K562 (cell line): ENCODE results near the gene C6orf141. TPM values are rescaled to one million over a fixed set of nuclear protein-coding genes. Genes with fewer than 3 reads are reported as not detected.

Experiments
- ATAC-seq: fragments of 200-7000 bp; cut with Tn5 transposase; 3 replicates; pipeline ENCODE4 v1.9.1; 2020; ENCODE audit warnings: moderate library complexity
- BruUV-seq: library from RNA; stranded (reverse); fragments of 400-500 nt; replicated peaks from 2 replicates; lab custom pipeline; 2021; lab: Mats Ljungman, UMichigan
- CTCF ChIA-PET: fragments of 300-600 bp; formaldehyde crosslinking; extraction: SDS; loops from one replicate; lab custom pipeline; 2021; ENCODE audit warnings: low intra/inter-chr PET ratio; lab: Yijun Ruan, JAX
- POLR2A ChIA-PET: fragments of 300-600, 350-650 bp; sonication (Branson Sonifier 250); formaldehyde crosslinking; extraction: SDS; loops from one replicate; lab custom pipeline; 2021; ENCODE audit warnings: antibody characterized with exemption, inconsistent platforms; lab: Yijun Ruan, JAX
- DNase-seq, 4 experiments: peaks; one replicate each; pipeline versions ENCODE4 v3.0.0 to v3.0.0-alpha.2; 2011 to 2018; ENCODE audit warnings: low spot score in 3 of 4, mixed read lengths in 3 of 4; ENCODE audit errors: extremely low read depth in 1 of 4
- FAIRE-seq: peaks from 2 replicates; lab custom pipeline; 2011; peaks lifted over from hg19 to GRCh38; lab: Jason Lieb, UNC
- H2AFZ ChIP-seq: 2 replicates; pipeline ENCODE4 v1.6.0; 2011; ENCODE audit warnings: low read depth, low read length, control low read depth, inconsistent platforms
- H3K27ac ChIP-seq: fragments of 200-600 bp; 3 replicates; pipeline ENCODE4 v1.8.0; 2011; ENCODE audit warnings: low read depth, mild to moderate bottlenecking, control low read depth, inconsistent platforms, low read length, moderate library complexity, mixed read lengths; ENCODE audit errors: extremely low read depth
- H3K27me3 ChIP-seq, 2 experiments: fragments of 300-600 bp in 1 of 2; 2 replicates in 1 of 2; 3 replicates in 1 of 2; pipeline versions ENCODE4 v1.6.0 to v1.8.0; 2011; ENCODE audit warnings: inconsistent platforms in 2 of 2, low read length in 2 of 2, mild to moderate bottlenecking in 1 of 2, mixed read lengths in 1 of 2, moderate library complexity in 1 of 2; ENCODE audit not compliant: control insufficient read depth in 2 of 2, insufficient read depth in 2 of 2
- H3K36me3 ChIP-seq: fragments of 300-600 bp; 3 replicates; pipeline ENCODE4 v1.8.0; 2011; ENCODE audit warnings: mild to moderate bottlenecking, low read length, inconsistent platforms; ENCODE audit not compliant: control insufficient read depth, insufficient read depth
- H3K4me1 ChIP-seq, 2 experiments: fragments of 200-600 bp in 1 of 2; replicated peaks in 1 of 2; 2 replicates in 1 of 2; 3 replicates in 1 of 2; pipeline versions ENCODE4 v1.5.1 to v1.8.0; 2011; ENCODE audit warnings: inconsistent platforms in 2 of 2, low read length in 2 of 2, mild to moderate bottlenecking in 1 of 2, mixed read lengths in 1 of 2, moderate library complexity in 1 of 2; ENCODE audit not compliant: control insufficient read depth in 2 of 2, insufficient read depth in 2 of 2
- H3K4me2 ChIP-seq: 2 replicates; pipeline ENCODE4 v1.6.1; 2011; ENCODE audit warnings: low read length, control low read depth, inconsistent platforms, mixed read lengths; ENCODE audit not compliant: insufficient read depth
- H3K4me3 ChIP-seq: fragments of 200-600 bp; sonication (generic), shearing (Covaris generic); 2 replicates; pipeline ENCODE4 v1.5.1; 2016; ENCODE audit warnings: control low read depth, inconsistent platforms
- H3K79me2 ChIP-seq: fragments of 200-600 bp; 3 replicates; pipeline ENCODE4 v1.8.0; 2011; ENCODE audit warnings: low read length, inconsistent platforms; ENCODE audit not compliant: control insufficient read depth, insufficient read depth
- H3K9ac ChIP-seq, 2 experiments: 2 replicates each; pipeline versions ENCODE4 v1.6.0 to v1.6.1; 2011; ENCODE audit warnings: low read depth in 2 of 2, low read length in 2 of 2, control low read depth in 1 of 2, inconsistent platforms in 1 of 2, mild to moderate bottlenecking in 1 of 2, mixed read lengths in 1 of 2; ENCODE audit not compliant: insufficient read depth in 1 of 2
- H3K9me1 ChIP-seq: one replicate; pipeline ENCODE4 v1.6.0; 2011; ENCODE audit warnings: inconsistent platforms, mild to moderate bottlenecking, low read length, moderate library complexity; ENCODE audit not compliant: control insufficient read depth, insufficient read depth
- H3K9me3 ChIP-seq: replicated peaks from 2 replicates; pipeline ENCODE4 v1.5.1; 2011; ENCODE audit warnings: low read depth, low read length, inconsistent platforms; ENCODE audit not compliant: control insufficient read depth, insufficient read depth
- H4K20me1 ChIP-seq: replicated peaks from 2 replicates; pipeline ENCODE4 v1.6.1; 2011; ENCODE audit warnings: low read length, inconsistent platforms, mixed read lengths; ENCODE audit not compliant: control insufficient read depth, insufficient read depth
- CEBPB ChIP-seq: fragments of 450-650 bp; IDR thresholded peaks from 2 replicates; pipeline ENCODE4 v1.6.1; 2016; ENCODE audit warnings: missing genetic modification characterization, missing compliant biosample characterization
- CEBPG ChIP-seq, 3 experiments: fragments of 200-800 bp in 1 of 3; sonication (Bioruptor generic) in 1 of 3; sonication (generic) in 1 of 3; formaldehyde crosslinking in 1 of 3; IDR thresholded peaks in 2 of 3; conservative IDR thresholded peaks in 1 of 3; 2 replicates each; pipeline versions ENCODE4 v1.6.1 to v1.8.0; 2016 to 2022; ENCODE audit warnings: missing compliant biosample characterization in 2 of 3, missing genetic modification characterization in 2 of 3, mild to moderate bottlenecking in 1 of 3, missing genetic modification reagents in 1 of 3
- FOSL1 ChIP-seq: fragments of 200-800 bp; sonication (Bioruptor generic); conservative IDR thresholded peaks from 2 replicates; pipeline ENCODE4 v1.6.1; 2016; ENCODE audit warnings: missing genetic modification characterization, missing compliant biosample characterization
- L3MBTL2 ChIP-seq: fragments of 450-650 bp; IDR thresholded peaks from 2 replicates; pipeline ENCODE4 v1.6.1; 2016; ENCODE audit warnings: mild to moderate bottlenecking, moderate library complexity
- MAFF ChIP-seq: IDR thresholded peaks from 2 replicates; pipeline ENCODE4 v1.6.1; 2012; ENCODE audit warnings: low read length, improper control_type of control experiment
- MYBL2 ChIP-seq, 2 experiments: fragments of 450-650 bp in 1 of 2; sonication (generic) in 1 of 2; formaldehyde crosslinking in 1 of 2; IDR thresholded peaks; 2 replicates each; pipeline versions ENCODE4 v1.6.1 to v1.8.1; 2017 to 2022; ENCODE audit warnings: borderline replicate concordance in 1 of 2, inconsistent platforms in 1 of 2, low read depth in 1 of 2, mild to moderate bottlenecking in 1 of 2, missing genetic modification reagents in 1 of 2, moderate library complexity in 1 of 2
- SAP30 ChIP-seq: fragments of 200-600 bp; sonication (generic); IDR thresholded peaks from 2 replicates; pipeline ENCODE4 v1.6.1; 2012; ENCODE audit warnings: borderline replicate concordance, low read depth, mild to moderate bottlenecking, moderate library complexity, low read length, control low read depth, inconsistent platforms; ENCODE audit not compliant: insufficient read depth, poor library complexity, severe bottlenecking
- SRSF3 ChIP-seq: fragments of 200-400 bp; formaldehyde crosslinking; IDR thresholded peaks from 2 replicates; pipeline ENCODE4 v1.6.1; 2016; ENCODE audit warnings: mild to moderate bottlenecking, low read length, moderate library complexity; ENCODE audit not compliant: insufficient read depth
- TRIM28 ChIP-seq: fragments of 450-650 bp; IDR thresholded peaks from 2 replicates; pipeline ENCODE4 v1.6.1; 2017
- U2AF2 ChIP-seq: fragments of 200-400 bp; formaldehyde crosslinking; optimal IDR thresholded peaks from 2 replicates; pipeline ENCODE3; 2017; ENCODE audit warnings: low read depth, mild to moderate bottlenecking, low read length
- ZNF316 ChIP-seq: fragments of 450-650 bp; IDR thresholded peaks from 2 replicates; pipeline ENCODE4 v1.6.1; 2016
- ZNF408 ChIP-seq: fragments of 250-450 bp; sonication (Bioruptor Pico); IDR thresholded peaks from 2 replicates; pipeline ENCODE4 v1.4.0; 2020; ENCODE audit warnings: low read depth, mild to moderate bottlenecking, moderate library complexity
- ZSCAN32 ChIP-seq: fragments of 450-650 bp; formaldehyde crosslinking; IDR thresholded peaks from 2 replicates; pipeline ENCODE4 v1.4.0; 2020; ENCODE audit warnings: mild to moderate bottlenecking, moderate library complexity
- WGBS: fragments of 100-300 bp; shearing (Covaris generic); methylation state at CpG from one replicate; pipeline ENCODE4 v1.1.6; 2016; ENCODE audit warnings: low coverage, mixed read lengths; ENCODE audit not compliant: insufficient coverage; ENCODE audit errors: missing lambda C conversion rate; 5-methylcytosine and 5-hydroxymethylcytosine counted together
- in situ Hi-C: fragments of 300-500 bp; cut with MboI; formaldehyde crosslinking; loops from 4 replicates; pipeline ENCODE4 v1.15.0; 2018; ENCODE audit warnings: inconsistent platforms, mixed read lengths
- intact Hi-C: fragments of 100-400 bp; cut with micrococcal nuclease; formaldehyde crosslinking; loops from 2 replicates; pipeline ENCODE4 v1.14.2; 2022
- polyA plus RNA-seq, 8 experiments: library from polyadenylated mRNA; depleted of rRNA in 4 of 8; stranded (reverse) in 5 of 8; unstranded in 3 of 8; fragments of >200 nt; fragmentation: Nextera tagmentation in 2 of 8; fragmentation: Illumina TruSeq in 1 of 8; extraction: Ambion mirVana in 2 of 8; extraction: Trizol in 1 of 8; gene quantifications; 2 replicates each; pipeline versions ENCODE4 v1.2.1 to v1.2.3, GENCODE V29; 2011 to 2014; ENCODE audit warnings: inconsistent platforms in 1 of 8, missing spikeins in 1 of 8
- total RNA-seq, 7 experiments: library from RNA; depleted of rRNA in 6 of 7; stranded (reverse); fragments of >200 nt in 6 of 7; fragmentation: Illumina TruSeq in 2 of 7; extraction: Trizol in 2 of 7; gene quantifications; 2 replicates each; pipeline versions ENCODE4 v1.2.1 to v1.2.3, GENCODE V29; 2011 to 2021; ENCODE audit warnings: low replicate concordance in 1 of 7
- TF ChIP-seq, protein P1 (sequence below): fragments of 450-650 bp; IDR thresholded peaks from 2 replicates; pipeline ENCODE4 v1.6.1; 2018; ENCODE audit warnings: mild to moderate bottlenecking, low read depth; ENCODE audit not compliant: partially characterized antibody
- TF ChIP-seq, protein P2 (sequence below): IDR thresholded peaks from 2 replicates; pipeline ENCODE4 v1.6.1; 2016; ENCODE audit warnings: missing genetic modification characterization, missing compliant biosample characterization
- TF ChIP-seq, protein P3 (sequence below): sonication (generic); formaldehyde crosslinking; IDR thresholded peaks from 2 replicates; pipeline ENCODE4 v1.8.0; 2022; ENCODE audit warnings: missing genetic modification reagents, mild to moderate bottlenecking, moderate library complexity, borderline replicate concordance

C6orf141 gene
- total and polyA plus RNA-seq, 9 of the 15 experiments (the other 6 are each of a cell fraction or from before 2014, with no cell fraction given) = not detected

DNA sequence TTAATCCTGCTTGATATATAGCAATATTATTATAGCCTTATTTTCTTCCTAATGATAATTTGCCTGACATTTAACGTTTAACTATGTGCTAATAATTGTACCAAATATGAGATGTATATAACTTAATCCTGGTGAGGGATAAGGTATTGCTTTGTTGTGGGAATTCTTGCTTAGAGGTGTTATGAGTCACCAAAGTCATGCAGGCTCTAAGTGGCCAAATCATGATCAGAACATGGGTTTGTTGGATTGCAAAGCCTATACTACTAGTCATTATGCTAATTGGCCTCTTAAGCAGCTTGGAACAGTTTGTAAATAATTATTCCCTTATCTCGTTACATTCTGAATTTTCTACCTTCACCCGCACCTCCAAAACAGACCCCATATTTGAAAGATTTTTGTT, 21.9 kb upstream of the C6orf141 start (continued):
- TF ChIP-seq SAP30 (no peak), FOSL1 (tag) (peak; percentile 68), SRSF3 (no peak), ZSCAN32 (CRISPR knock-in tag) (no peak)

DNA sequence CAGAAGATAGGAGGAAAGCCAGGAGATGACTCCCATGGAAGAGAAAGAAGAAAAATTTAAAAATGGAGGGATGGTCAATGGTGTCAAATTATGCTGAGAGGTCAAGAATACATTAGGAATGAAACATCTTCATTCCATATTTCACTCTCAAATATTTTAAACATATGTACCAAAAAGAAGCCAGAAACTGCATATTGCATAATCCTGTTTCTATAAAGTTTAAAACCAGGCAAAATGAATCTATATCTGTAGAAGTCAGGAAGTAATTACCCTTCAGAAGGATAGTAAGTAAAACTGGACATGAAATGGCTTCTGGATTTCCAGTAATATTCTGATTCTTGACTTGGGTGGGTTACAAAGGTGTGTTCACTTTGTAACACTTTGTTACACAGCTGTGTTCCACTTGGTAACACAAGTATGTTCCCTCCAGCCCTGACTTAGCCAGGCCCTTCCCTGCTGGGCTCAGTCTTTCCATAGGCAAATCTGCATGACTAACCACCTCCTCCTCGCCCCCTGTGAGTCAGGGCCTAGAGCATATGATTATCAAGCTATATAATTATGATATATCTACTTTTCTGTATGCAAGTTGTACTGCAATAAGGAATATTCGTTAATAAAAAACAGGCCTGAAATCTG, 20.2 kb upstream of the C6orf141 start:
- in situ Hi-C loops = loop anchor here (10.0 kb wide), 1 partner anchor 315 kb away; no protein-coding TSS in a partner anchor
- intact Hi-C loops = loop anchor here (5.0 kb wide), 1 partner anchor 207 kb away; no protein-coding TSS in a partner anchor
- no peak overlapping the region for H3K4me2 ChIP-seq
- no peaks in the 10 kb centered on the region for H3K27me3 ChIP-seq
- peak overlapping the region; percentile 36; the same call in 1 of the 2 replicates for H2AFZ ChIP-seq
- H3K9ac ChIP-seq = no peak overlapping the region
- 18% methylated on average over 2 of the region's 2 CpGs for WGBS
- no peak overlapping the region for H3K4me3 ChIP-seq
- no peak for ATAC-seq
- BruUV-seq = no TSS peak
- H3K79me2 ChIP-seq = no peaks in the 10 kb centered on the region
- DNase-seq = no peak
- H3K9me3 ChIP-seq = no peaks in the 10 kb centered on the region
- no peaks in the 10 kb centered on the region for H4K20me1 ChIP-seq
- H3K4me1 ChIP-seq = no peaks in the 10 kb centered on the region; a peak in 1 of 5 replicates
- H3K9me1 ChIP-seq = no peaks in the 10 kb centered on the region
- H3K27ac ChIP-seq = no peak overlapping the region
- no peak for FAIRE-seq
- ChIA-PET CTCF (interaction anchor here (1.1 to 6.2 kb wide), 2 partner anchors 77 to 93 kb away, joined by 3 to 68 read pairs; no protein-coding TSS in a partner anchor), POLR2A (interaction anchor here (0.6 kb wide), 1 partner anchor 45 kb away, joined by 3 read pairs; no protein-coding TSS in a partner anchor)
- no peaks in the 10 kb centered on the region for H3K36me3 ChIP-seq
- TF ChIP-seq CEBPB (tag) (peak; percentile 62), CEBPG (CRISPR knock-in tag; IDR thresholded peaks at IDR 0.05) (no peak), CEBPG (tag; conservative IDR thresholded peaks at IDR 0.05 in 1 of 2, IDR thresholded peaks at IDR 0.05 in 1 of 2) (peak; percentile 26 to 69; a peak in 1 of 4 replicates), TRIM28 (no peak), U2AF2 (no peak), MYBL2 (IDR thresholded peaks at IDR 0.05; ENCODE audit: low read depth) (no peak), MYBL2 (CRISPR knock-in tag; IDR thresholded peaks at IDR 0.05; ENCODE audit: borderline replicate concordance) (no peak), MAFF (no peak), L3MBTL2 (no peak), ZNF408 (CRISPR knock-in tag) (no peak), ZNF316 (0 out of 2 replicates have a peak, but pooled peaks have one; percentile 17)
- TF ChIP-seq, protein P1, sequence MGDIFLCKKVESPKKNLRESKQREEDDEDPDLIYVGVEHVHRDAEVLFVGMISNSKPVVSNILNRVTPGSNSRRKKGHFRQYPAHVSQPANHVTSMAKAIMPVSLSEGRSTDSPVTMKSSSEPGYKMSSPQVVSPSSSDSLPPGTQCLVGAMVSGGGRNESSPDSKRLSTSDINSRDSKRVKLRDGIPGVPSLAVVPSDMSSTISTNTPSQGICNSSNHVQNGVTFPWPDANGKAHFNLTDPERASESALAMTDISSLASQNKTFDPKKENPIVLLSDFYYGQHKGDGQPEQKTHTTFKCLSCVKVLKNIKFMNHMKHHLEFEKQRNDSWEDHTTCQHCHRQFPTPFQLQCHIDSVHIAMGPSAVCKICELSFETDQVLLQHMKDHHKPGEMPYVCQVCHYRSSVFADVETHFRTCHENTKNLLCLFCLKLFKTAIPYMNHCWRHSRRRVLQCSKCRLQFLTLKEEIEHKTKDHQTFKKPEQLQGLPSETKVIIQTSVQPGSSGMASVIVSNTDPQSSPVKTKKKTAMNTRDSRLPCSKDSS = no peak
- TF ChIP-seq, protein P2, sequence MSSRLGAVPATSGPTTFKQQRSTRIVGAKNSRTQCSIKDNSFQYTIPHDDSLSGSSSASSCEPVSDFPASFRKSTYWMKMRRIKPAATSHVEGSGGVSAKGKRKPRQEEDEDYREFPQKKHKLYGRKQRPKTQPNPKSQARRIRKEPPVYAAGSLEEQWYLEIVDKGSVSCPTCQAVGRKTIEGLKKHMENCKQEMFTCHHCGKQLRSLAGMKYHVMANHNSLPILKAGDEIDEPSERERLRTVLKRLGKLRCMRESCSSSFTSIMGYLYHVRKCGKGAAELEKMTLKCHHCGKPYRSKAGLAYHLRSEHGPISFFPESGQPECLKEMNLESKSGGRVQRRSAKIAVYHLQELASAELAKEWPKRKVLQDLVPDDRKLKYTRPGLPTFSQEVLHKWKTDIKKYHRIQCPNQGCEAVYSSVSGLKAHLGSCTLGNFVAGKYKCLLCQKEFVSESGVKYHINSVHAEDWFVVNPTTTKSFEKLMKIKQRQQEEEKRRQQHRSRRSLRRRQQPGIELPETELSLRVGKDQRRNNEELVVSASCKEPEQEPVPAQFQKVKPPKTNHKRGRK (tag) = no peak
- TF ChIP-seq, protein P3, sequence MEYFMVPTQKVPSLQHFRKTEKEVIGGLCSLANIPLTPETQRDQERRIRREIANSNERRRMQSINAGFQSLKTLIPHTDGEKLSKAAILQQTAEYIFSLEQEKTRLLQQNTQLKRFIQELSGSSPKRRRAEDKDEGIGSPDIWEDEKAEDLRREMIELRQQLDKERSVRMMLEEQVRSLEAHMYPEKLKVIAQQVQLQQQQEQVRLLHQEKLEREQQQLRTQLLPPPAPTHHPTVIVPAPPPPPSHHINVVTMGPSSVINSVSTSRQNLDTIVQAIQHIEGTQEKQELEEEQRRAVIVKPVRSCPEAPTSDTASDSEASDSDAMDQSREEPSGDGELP = no peak
